Vagina (tissue), 2 donors: ENCODE measurements around the gene FAM163B.

Source experiments
- POLR2A ChIP-seq, 2 donors: fragments of 450-650 bp; IDR thresholded peaks; one replicate each; pipeline ENCODE4 v1.6.1; 2017; ENCODE audit warnings: antibody characterized with exemption in 2 of 2, mild to moderate bottlenecking in 2 of 2, moderate library complexity in 2 of 2
- POLR2AphosphoS5 ChIP-seq, 2 donors: sonication (generic); formaldehyde crosslinking; IDR thresholded peaks; one replicate each; pipeline ENCODE4 v1.9.0; 2017; ENCODE audit warnings: antibody characterized with exemption in 2 of 2, mild to moderate bottlenecking in 2 of 2, low read depth in 1 of 2; ENCODE audit not compliant: insufficient read depth in 1 of 2
- TF ChIP-seq, protein P1 (sequence below), 3 experiments: fragments of 450-650 bp in 2 of 3; fragments of 200-600 bp in 1 of 3; sonication (generic) in 1 of 3; IDR thresholded peaks; one replicate each; pipeline ENCODE4 v1.5.1; 2017 to 2019; ENCODE audit warnings: antibody characterized with exemption in 3 of 3, mild to moderate bottlenecking in 2 of 3, moderate library complexity in 2 of 3

DNA sequence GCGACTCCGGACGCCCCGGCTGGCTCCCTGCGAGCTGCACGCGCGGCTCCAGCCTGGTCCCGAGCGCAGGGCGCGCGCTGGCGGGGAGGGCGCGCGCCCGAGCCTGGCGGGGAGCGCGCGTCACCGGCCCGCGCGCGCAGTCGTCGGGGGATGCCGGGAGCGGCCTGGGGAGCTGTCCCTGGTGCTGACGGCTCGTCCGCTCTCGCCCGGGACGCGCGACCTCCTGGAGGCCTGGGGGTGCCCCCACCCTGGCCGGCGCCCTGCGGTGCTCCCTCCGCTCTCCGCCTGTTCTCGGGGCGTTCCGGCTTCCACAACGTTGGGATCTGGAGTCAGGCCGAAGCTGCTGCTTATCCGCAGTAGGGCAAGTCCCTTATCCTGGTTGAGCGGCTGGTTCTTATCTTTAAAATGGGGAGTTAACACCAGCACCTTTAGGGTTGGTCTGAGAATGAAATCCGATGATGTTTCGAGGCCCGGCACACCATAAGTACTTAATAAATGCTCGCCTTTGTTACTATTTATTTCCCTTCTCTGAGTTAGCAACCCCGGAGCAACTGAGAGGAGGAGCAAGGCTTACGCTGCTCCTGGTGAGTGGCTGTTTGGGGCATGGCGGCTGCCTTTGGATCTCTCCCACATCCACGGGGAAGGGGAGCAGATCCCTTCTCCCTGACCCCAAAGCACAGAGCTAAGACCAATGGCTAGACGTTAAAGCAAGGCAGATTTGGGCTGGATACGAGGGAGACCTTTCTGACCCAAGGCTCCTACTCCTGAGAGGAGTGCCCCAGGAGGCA lies at the start of gene FAM163B:
- TF ChIP-seq POLR2A (IDR thresholded peaks at IDR 0.05): no peak
- TF ChIP-seq, protein P1, sequence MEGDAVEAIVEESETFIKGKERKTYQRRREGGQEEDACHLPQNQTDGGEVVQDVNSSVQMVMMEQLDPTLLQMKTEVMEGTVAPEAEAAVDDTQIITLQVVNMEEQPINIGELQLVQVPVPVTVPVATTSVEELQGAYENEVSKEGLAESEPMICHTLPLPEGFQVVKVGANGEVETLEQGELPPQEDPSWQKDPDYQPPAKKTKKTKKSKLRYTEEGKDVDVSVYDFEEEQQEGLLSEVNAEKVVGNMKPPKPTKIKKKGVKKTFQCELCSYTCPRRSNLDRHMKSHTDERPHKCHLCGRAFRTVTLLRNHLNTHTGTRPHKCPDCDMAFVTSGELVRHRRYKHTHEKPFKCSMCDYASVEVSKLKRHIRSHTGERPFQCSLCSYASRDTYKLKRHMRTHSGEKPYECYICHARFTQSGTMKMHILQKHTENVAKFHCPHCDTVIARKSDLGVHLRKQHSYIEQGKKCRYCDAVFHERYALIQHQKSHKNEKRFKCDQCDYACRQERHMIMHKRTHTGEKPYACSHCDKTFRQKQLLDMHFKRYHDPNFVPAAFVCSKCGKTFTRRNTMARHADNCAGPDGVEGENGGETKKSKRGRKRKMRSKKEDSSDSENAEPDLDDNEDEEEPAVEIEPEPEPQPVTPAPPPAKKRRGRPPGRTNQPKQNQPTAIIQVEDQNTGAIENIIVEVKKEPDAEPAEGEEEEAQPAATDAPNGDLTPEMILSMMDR (IDR thresholded peaks at IDR 0.05): no peak
- no peak for TF ChIP-seq POLR2AphosphoS5 (IDR thresholded peaks at IDR 0.05; ENCODE audit: insufficient read depth in 1 of 2, low read depth in 1 of 2)
